ENCODE measurements around the gene TRAF7.
"Not testable (repeated sequence)": the region's sequence is repeated elsewhere in the genome, so short reads cannot be mapped to it uniquely, and the experiment has no call there.

GRCh38 chr16:2106211-2106610, 49.4 kb upstream of the TRAF7 start:
- not testable (repeated sequence) for TF ChIP-seq CTCF, POLR2A (IDR thresholded peaks at IDR 0.05)

All from Peyer's patch (tissue), 4 donors.